ENCODE results near the gene FLNA. TPM values are rescaled to one million over a fixed set of nuclear protein-coding genes. Genes with fewer than 3 reads are reported as not detected.
A peak's percentile ranks its signal among the peaks of the same experiment; 100 is the strongest.
"Not testable (repeated sequence)": the region's sequence is repeated elsewhere in the genome, so short reads cannot be mapped to it uniquely, and the experiment has no call there.

FLNA gene
- 1,000 to 10,000 TPM; 5,571 to 6,731 TPM for total RNA-seq
- long read RNA-seq, donor 1, full-length matches to known transcripts = 88 of 3,025 reads
- long read RNA-seq, donor 1, partial matches to known transcripts = 2,757 of 3,025 reads
- long read RNA-seq, donor 1, other reads (novel, unspliced or antisense) = 180 of 3,025 reads
- long read RNA-seq, donor 2, transcript FLNA-209 (3 exons, 1,026 nt) = major isoform, 50 of 3,842 reads
- long read RNA-seq, donor 2, partial matches to known transcripts = 3,356 of 3,842 reads
- long read RNA-seq, donor 2, other reads (novel, unspliced or antisense) = 435 of 3,842 reads

GRCh38 chrX:154374313-154375155, at the start of gene FLNA:
TSS of gene FLNA (minus strand) at chrX:154374634. CDS start at chrX:154371245, 3,389 bp downstream.
- intact Hi-C loops (cut with DNase I) = no loop called here
- no peak for DNase-seq (ENCODE audit: low spot score)

GRCh38 chrX:154420402-154420756, 45.9 kb upstream of the FLNA start:
- intact Hi-C loops (cut with DNase I) = no loop called here
- DNase-seq (ENCODE audit: low spot score) = no peak

- intact Hi-C loops (cut with DNase I) = no loop called here
- peak; percentile 76 for DNase-seq (ENCODE audit: low spot score)
Measured at GRCh38 chrX:154419688-154420401, 45.4 kb upstream of the FLNA start.

- intact Hi-C loops (cut with DNase I) = no loop called here
Measured at GRCh38 chrX:154419189-154419588, 44.8 kb upstream of the FLNA start.

GRCh38 chrX:154417157-154417556, 42.7 kb upstream of the FLNA start:
- intact Hi-C loops (cut with DNase I) = no loop called here
- no peak for DNase-seq (ENCODE audit: low spot score)

More at GRCh38 chrX:154419189-154419588, 44.8 kb upstream of the FLNA start:
- DNase-seq (ENCODE audit: low spot score) = no peak

GRCh38 chrX:154413142-154413541, 38.7 kb upstream of the FLNA start:
- intact Hi-C loops (cut with DNase I) = no loop called here
- no peak for DNase-seq (ENCODE audit: low spot score)

GRCh38 chrX:154412468-154412867, 38.0 kb upstream of the FLNA start:
- no peak for DNase-seq (ENCODE audit: low spot score)
- intact Hi-C loops (cut with DNase I) = no loop called here

- peak; percentile 90 for DNase-seq (ENCODE audit: low spot score)
- intact Hi-C loops (cut with DNase I) = no loop called here
Measured at GRCh38 chrX:154411981-154412340, 37.5 kb upstream of the FLNA start.

- intact Hi-C loops (cut with DNase I) = no loop called here
- peak; percentile 94 for DNase-seq (ENCODE audit: low spot score)
Measured at GRCh38 chrX:154409222-154409871, 34.9 kb upstream of the FLNA start, which contains the start of gene DNASE1L1. TSS of gene DNASE1L1 (minus strand) at chrX:154409254. CDS start at chrX:154405568, 3,686 bp downstream.

- intact Hi-C loops (cut with DNase I) = no loop called here
- no peak for DNase-seq (ENCODE audit: low spot score)
Measured at GRCh38 chrX:154408659-154409221, 34.3 kb upstream of the FLNA start.

- no peak for DNase-seq (ENCODE audit: low spot score)
- intact Hi-C loops (cut with DNase I) = no loop called here
Measured at GRCh38 chrX:154404625-154405192, 30.3 kb upstream of the FLNA start.

GRCh38 chrX:154403858-154404257, 29.4 kb upstream of the FLNA start:
- intact Hi-C loops (cut with DNase I) = no loop called here
- DNase-seq (ENCODE audit: low spot score) = no peak

GRCh38 chrX:154403192-154403591, 28.8 kb upstream of the FLNA start:
- intact Hi-C loops (cut with DNase I) = no loop called here

GRCh38 chrX:154402622-154403127, 28.2 kb upstream of the FLNA start:
- DNase-seq (ENCODE audit: low spot score) = no peak
- intact Hi-C loops (cut with DNase I) = no loop called here

More at GRCh38 chrX:154403192-154403591, 28.8 kb upstream of the FLNA start:
- no peak for DNase-seq (ENCODE audit: low spot score)

- intact Hi-C loops (cut with DNase I) = no loop called here
- DNase-seq (ENCODE audit: low spot score) = no peak
Measured at GRCh38 chrX:154401918-154402621, 27.6 kb upstream of the FLNA start.

GRCh38 chrX:154401045-154401799, 26.8 kb upstream of the FLNA start:
- no peak for DNase-seq (ENCODE audit: low spot score)
- intact Hi-C loops (cut with DNase I) = no loop called here

GRCh38 chrX:154400369-154400817, 26.0 kb upstream of the FLNA start:
- DNase-seq (ENCODE audit: low spot score); intact Hi-C loops (cut with DNase I): not testable (repeated sequence)

Measured in posterior vena cava (tissue), 2 donors.